NCI-H1694 (cell line): Measurements from ENCODE around the gene SDK2.

Experiments
- DNase-seq: peaks from one replicate; lab custom pipeline; 2025; lab: John Stamatoyannopoulos, UW

The SDK2 gene

DNA sequence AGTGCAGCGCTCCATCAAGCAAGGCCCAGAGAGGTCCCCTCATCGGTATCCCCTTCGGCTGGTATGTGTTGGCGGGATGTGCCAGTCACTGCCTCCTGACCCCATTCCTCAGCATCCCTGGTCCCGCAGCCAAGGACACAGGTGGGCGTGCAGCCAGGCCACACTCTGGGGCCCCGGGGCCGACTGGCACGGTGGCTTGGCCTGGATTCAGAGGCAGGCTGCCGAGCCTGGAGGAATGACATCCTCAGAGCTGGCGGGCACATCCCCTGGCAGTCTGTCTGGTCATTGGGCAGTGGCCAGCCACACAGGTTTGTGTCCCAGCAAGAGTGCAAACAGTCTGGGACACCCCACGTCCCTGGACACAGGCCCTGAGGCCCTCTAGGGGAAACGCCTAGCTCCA, 111.1 kb downstream of the SDK2 start:
- DNase-seq = no peak

DNA sequence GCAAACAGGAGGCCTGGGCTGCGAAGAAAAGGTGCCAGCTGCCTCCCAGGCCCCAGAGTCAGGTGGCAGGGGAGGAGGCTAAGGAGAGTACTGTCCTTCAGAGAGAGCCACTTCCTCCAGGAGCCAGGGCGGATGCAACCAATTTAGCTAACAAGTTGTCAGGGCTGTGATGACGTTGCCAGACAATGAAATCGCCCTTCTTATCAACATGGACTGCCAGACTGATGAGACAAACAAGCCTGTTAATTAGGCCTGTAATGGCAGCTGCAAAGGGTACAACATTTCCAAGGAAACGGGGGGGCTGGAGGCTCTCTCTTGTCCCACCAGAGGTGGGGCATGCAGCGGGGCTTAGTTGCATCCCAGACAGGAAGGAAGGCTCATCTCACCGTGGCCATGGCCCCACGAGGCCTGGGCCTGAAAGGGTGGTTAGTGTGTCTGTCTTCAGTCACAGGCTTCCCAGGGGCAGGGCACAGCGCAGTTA, 111.8 kb downstream of the SDK2 start:
- DNase-seq = no peak

DNA sequence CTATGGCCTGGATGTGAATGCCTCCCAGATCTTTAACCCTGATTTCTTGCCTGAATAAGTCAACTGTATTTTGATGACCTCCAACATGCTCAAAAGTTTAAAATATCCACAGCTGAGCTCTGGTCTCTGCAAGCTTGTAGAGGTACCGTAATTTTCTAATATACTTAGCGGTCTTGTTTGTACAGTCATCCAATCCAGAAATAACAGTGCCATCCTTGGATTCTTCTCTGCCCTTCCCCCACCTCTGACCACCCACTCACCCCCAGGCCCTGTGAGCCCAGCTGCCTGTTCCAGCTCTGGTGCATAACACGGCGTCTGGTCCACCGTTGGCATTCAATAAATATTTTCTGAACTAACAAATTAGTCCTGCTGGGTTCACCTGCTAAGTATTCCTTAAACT, 113.1 kb downstream of the SDK2 start:
- DNase-seq = no peak

DNA sequence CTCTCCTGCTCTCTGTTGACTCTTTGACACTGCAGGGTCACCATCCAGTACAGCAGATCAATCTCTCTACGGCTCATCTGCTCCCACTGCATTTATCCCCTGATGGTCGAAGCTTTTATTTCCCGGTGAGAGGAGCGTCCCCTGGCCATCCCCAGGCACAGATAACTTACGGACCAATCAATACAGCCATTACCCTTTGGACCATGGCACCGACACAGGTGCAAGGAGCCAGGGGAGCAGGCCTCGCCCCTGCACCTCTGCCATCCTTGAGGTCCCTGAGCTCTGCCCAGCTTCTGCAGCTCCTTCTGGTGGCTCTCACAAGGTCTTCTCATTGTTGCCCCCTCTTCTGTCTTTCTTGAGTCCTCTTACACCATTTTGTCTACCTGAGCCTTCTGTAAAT, 115.6 kb downstream of the SDK2 start:
- DNase-seq = no peak

DNA sequence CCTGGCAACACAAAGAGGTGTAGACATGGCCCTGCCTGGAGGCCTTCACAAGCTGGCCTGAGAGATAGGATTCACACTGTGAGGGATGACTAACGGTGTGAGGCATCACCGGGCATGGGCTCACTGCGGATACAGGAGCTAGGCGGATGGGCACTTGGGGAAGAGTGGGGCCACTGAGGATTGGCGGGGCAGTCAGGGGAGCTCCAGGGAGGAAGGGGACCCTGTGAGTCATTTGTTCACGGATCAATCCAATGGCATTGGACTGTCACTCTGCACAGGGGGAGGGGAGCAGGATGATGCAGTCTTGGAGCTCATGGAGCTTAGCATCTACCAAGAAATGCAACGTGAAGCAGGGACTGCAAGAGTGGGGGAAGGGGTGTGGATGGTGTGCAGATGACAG, 117.3 kb downstream of the SDK2 start:
- DNase-seq = no peak

DNA sequence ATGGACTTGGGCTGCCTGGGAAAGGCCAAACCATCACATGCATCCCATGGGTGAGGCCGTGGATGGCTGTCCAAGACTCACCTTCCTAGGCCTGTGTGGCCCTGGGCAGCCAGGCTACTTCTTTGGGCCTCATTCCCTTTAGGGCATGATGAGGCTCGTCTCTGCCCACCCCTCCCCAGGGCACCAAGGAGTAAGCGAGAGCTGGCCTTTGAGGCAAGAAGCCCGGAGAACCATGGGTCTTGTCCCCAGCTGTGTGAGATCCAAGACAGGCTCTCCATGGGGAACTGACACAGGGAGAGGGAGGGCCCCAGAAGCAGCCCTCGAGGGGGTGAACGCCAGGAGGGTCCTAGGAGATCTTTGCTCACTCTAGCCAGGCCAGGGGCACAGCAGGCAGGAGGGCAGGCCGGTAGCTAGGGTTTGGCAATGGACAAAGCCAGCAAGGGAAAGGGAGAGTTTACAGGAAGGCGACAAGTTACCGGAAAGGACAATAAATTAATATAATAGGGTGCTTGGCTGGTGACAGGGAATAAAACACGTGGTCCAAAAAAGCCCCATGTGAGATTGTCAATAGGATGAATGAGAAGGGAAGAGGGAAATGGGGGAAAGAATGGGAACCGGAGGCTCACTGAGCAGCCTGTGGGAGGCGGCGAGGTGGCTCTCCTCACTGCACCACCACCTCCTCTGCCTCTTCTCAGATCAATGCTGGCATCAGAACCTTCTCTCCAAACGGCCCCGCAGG, 119.1 kb downstream of the SDK2 start:
- no peak for DNase-seq

DNA sequence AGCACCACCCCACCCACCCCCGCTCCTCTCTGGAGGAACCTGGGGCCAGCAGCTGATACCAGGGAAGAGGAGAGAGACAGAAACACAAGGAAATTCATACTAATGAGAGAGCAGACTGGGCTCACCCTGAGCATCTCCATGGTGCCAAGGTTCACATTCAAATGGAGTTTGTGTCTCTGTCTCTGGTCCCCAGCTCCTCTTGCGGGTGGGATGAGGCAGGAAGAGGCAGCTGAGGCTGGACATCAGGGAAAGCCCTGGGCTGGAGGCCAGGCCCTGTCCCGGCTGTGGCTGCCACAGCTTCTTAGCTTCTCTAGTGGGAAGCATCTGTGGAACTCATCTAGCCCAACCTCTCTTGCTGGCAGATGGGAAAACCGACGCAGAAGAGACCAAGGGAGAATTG, 121.5 kb downstream of the SDK2 start:
- no peak for DNase-seq

DNA sequence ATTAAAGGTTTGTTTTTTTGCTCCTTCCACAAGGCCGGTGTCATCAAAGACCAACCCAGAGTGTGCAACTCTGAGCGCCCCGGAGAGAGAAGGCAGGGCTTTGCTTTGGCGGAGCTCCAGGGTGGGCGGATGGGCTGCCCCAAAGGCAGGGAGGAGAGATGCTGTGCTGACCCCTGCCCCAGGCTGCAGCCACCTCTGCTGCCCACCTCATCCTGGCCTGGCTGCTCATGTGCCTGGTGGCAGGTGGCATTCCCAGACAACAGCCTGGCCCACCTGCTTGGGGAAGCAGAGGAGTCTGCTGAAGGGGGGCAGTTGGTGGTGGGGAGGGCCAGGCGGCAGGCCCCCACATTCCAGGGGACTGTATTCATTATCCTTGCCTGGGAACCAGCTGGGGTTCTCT, 122.1 kb downstream of the SDK2 start:
- no peak for DNase-seq

DNA sequence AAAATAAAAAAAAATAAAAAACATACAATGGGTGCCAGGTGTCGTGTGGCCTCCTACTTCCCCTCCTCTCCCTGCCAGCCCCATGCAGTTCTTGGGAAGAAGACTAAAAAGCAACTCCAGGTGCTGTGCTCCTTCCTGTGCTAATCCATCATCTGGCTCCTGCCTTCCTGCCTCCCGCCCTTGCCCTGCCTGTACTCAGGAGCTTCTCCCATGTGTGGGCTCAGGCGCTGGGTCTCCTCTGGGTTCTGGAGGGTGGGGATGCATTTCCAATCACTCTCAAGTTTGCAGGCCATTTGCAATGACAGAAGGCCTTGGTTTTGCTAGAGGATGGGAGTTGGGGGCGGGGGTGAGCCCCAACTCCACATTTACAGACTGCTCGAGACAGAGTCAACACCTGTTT, 122.9 kb downstream of the SDK2 start:
- no peak for DNase-seq

DNA sequence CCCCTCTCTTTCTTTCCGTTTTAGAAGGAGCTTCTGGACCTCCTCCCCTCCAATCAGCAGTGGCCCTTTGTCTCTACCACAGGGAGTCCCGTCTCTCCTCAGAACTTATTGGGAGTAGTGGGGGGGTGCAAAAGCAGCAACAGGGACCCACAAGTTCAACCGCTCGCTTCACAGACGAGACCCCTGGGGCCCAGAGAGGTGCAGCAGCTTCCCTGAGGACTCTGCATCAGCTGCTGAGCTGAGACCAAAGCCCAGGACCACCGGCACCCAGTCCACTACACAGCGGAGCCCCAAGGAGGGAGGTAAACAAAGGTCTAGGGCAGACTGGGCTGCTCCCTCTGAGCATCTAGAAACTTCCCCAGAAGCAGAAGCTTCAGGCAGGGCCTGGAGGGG, 123.9 kb downstream of the SDK2 start:
- no peak for DNase-seq

DNA sequence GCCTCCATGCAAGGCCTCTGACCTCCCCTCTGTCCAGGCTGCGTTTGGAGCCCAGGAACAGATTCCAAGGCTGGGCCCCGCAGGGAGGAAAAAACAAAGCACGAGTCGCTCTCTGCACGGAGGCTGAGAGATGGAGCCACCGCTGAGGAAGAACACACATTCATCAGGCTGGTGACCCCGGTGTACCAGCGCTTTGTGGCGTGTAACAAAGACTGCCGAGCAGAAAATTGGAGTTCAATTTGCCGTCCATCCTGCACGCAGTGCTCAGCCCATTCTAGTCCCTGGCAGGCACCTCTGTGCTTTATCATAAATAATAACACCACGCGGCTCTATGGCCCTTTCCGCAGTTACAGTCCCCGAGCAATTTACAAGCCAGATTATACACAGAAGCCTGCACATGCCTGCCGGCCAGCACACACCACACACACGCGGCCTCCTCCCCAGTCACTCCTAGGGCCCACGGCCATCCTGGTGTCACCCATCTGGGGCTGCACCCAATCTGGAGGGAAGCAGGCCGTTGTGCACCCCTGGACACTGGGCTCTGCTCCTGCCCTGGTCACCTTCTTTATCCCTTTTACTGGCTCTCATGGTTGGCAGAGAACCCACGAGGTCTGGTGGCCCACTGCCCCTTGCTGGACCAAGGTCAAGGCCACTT, 124.4 kb downstream of the SDK2 start:
- no peak for DNase-seq

DNA sequence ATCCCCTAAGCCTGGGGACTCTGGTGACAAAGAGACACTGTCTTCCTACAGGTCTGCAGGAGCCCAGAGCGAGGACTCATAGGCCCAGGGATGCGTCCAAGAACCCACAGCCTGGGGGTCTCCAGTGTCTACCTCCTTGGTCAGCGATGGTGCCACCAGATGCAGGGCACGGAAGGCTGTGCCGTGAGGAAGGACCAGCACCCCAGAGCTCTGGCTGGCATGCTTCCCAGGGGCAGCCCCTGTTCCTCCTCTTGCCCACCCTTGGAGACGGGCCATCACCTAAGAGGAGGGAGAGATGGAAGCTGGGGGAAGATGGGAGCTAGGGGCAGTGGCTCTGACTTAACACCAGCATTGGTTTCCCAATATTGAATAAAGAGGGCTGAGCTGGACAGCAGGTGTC, 125.2 kb downstream of the SDK2 start:
- no peak for DNase-seq

DNA sequence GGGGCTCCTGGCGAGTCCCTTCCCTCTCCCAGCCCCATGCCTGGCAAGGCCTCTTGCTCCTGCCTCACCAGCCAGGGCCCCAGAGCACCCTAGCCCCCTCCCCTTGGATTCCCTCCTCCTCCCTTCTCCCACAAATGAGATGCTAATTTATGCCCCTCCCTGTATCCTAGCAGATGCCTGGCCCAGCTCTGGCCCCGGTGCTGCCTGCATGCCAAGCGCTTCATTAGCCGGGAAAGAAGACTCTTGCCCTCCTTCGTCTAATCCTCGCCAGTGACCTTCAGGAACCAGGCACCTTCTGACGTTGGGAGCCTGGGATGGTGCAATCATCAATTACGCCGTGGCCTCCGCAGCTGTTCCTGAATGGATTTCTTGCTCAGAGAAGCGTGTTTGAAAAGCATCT, 127.8 kb downstream of the SDK2 start:
- DNase-seq = no peak

DNA sequence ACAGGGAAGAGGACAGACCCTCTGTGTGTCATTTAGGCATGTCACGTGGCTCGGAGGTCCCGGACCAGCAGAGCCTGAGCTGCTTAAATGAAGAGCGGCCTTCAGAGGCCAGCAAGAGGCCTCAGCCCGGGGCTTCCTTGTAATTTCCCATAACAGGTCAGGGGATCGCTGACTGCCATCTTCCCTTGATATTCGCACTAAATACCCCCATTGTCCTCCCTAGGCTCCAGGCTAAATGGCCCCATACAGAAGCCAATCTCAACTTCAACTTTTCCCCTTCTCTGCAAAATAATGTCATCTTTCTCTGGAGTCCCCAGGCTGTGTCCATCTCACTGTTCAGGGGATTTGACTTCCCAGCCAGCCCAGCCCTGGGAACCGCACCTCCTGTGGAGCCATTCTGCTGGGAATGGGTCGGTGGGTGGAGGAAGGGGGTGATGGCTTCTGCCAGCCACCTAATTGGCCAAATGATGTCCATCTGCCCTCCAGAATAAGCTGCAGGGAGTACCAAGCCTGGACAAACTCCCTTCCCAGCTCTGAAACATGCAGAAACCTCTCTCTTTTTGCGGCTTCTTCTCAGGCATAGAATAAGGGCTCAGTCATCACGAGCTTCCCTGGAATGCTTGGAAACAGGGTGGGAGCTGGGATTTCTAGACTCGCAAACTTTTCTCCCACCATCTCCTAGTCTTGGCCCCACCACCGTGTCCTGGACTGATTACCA, 129.9 kb downstream of the SDK2 start:
- DNase-seq = no peak

DNA sequence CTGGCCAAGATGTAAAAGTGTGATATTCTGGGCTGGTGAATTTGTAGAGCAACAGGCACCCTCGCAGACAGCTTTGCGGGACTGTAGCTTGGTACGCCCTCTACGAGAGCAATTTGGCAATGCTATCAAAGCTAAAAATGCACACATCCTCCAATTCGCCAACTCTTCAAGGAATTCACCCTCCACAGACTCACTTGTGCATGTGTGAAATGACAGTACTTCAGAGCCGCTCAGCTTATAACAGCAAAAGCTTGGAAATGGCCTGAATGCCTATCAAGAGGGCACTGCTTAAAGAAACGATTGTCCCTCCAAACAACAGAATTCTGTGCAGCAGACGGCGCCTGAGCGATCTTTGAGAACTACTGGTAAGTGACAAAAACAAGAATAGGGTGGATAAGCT, 130.8 kb downstream of the SDK2 start:
- DNase-seq = no peak

DNA sequence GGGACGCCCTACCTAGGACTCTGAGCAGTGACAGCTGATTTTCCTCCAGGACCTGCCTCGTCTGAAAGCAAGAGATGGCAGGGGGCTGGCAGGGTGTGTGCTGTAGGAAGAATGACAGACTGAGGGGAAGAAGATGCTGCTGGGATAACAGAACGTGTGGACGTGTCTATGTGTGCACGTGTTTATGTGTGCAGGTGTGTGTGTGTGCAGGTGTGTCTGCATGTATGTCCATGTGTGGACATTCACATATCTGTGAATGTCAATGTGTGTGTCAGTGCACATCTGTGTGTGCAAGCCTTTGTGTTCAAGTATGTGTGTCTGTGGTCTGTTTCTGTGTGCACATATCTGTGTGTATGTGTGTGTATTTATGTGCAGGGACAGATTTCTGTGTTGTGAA, 132.5 kb downstream of the SDK2 start:
- DNase-seq = no peak

DNA sequence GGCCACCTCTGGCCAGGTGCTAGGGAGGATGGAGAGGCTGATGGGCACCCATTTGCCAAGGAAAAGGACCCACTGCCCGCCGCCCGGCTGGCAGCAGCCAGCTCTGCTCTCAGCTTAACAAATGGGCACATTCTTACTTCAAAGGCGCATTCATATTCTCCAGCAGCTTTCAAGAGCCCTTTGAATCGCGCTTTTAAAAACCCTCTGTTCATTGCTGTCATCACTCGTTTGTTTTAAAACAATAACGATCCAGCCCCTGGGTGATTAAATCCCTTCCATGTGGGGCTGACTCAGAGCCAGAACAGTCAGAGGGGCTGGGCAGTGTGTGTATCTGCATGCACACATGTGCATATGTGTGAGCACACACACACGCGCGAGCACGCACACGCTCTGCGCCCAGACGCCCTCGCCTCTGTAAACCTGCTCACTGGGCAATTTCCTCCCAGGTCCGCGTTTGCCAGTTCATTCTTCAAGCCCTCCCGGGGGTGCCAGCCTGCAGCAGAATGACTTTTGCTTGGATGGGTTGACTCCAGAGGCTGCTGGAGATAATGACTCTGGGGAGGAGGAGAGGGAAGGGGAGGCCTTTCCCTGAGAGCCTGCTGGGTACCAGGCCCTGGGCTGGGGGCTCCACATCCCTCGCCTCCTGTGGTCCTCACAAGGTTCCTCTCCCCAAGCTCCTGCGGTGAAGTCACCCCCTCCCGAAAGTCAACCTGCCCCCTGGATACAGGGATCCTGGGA, 133.1 kb downstream of the SDK2 start:
- no peak for DNase-seq

DNA sequence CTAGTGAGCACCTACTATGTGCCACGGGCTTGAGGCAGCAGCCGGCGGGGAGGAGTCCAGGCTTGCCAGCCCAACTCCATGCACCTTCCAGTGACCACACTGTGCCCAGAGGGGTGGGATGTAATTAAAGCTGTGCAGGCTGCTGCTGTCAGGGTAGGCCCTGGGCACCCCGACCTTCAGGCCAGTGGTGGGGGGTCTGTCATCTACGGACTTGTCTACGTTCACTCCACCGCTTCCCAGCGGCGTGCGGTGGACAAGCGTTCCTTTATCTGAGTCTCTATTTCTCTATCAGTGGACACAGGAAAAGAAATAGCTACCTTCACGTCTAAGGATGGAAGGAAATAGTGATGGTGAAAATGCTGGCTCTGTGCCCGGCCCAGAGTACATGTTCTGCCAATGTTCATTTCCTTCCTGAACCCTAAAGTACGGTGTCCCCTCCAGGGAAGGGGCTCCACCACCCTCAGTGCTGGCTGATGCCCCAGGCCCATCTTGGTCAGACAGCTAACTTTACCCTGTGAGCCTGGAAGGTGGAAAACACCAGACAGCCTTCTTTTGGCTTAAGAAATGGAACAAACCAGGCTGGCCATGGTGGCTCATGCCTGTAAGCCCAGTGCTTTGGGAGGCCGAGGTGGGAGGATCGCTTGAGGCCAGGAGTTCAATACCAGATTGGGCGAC, 135.2 kb downstream of the SDK2 start:
- DNase-seq = no peak

DNA sequence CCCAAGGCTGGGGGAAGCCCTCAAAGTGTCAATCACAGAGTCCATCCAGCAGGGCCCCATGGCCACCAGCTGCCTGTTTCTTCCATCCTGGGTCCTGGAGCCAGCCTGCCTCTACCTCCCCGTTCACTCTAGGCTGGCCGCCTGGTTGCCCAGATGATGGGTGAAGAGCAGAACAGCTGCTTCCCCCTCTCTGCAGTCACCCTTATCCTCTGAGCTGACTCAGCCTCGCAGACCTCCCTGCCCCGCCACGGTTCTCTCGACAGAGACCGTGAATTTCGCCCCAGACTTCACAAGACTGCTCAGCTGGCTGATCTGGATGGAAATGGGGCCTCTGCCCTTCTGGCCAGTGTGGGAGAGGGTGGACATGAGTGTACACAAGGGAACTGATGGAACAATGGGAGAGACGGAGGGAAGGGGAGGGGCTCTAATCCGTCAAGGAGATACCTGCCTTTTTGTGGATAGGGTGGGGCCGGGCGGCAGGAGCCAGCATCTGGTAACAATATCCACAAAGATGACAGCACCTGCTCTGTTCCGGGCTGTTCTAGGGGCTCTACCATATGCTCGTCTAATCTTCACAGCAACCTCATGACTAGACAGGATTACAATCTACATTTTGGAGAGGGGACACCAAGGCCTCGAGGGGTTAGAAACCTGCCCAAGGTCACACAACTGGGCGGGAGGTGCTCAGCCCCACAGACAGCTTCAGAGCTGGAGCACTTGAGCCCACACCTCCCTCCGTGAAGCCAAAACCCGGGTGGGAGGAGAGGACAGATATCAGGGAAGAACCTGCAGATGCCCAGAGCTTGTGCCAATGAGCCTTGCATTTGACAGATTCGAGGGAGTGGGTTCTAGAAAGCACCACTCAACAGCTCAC, 136.0 kb downstream of the SDK2 start:
- no peak for DNase-seq

DNA sequence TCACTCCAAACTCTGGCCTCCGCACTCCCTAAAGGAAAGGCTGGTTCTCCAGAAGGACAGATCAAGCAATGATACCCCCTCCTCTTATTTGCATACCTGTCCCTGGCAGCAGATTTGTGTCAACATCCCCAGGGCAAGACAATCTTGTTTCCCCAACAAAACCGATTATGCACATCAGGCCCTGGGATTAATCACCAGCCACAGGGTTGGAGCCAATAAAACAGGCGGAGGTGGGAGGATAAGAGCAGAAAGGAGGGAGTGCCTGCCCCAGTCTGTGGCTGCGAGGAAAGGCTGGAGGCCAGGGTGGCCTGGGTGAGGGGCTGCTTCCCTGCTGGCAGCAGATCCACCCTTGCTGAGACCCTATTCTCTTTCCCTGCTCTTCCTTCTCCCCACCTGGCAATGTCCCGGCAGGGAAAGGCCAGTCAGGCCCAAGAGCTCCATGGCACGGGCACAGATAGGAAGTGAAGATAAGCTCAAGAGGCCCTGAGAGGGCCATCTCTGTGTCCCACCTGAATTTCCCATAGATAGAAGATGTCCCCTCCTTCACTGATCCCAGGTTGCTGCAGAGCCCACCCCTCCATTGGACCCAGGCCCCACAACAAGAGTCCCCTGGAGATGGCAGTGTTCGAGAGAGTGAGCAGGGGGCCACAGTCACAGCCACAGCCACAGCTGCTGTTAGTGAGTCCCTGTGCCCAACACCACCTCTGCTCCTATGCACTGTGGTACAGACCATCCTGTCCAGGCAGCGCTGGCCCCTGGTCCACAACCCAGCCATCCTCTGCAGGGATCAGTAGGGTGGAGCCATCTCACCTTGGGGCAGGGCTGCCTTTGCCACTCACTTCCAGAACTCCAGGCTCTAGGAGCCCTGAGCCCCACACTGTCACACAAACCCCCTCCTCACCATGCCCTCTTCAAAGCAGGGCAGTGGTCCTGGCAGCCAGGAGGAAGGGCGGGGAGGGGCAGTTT, 137.5 kb downstream of the SDK2 start:
- no peak for DNase-seq
